DOHH2 (cell line): ENCODE measurements around the gene HNRNPU.

Experiments
- H3F3A ChIP-seq: fragments of 200-600 bp; sonication (generic), shearing (Covaris generic); 2 replicates; pipeline ENCODE4 v1.6.0; 2016; ENCODE audit warnings: antibody characterized with exemption, mild to moderate bottlenecking; ENCODE audit not compliant: control insufficient read depth, insufficient read depth
- H3K27ac ChIP-seq: fragments of 200-600 bp; sonication (generic); 2 replicates; pipeline ENCODE4 v1.5.1; 2014; ENCODE audit warnings: low read depth, mild to moderate bottlenecking, low read length, moderate library complexity
- H3K27me3 ChIP-seq: fragments of 200-600 bp; sonication (generic); 2 replicates; pipeline ENCODE4 v1.6.1; 2014; ENCODE audit warnings: mild to moderate bottlenecking, low read length, mixed read lengths; ENCODE audit not compliant: control insufficient read depth
- H3K36me3 ChIP-seq: fragments of 200-600 bp; sonication (generic); 2 replicates; pipeline ENCODE4 v1.6.1; 2014; ENCODE audit warnings: mild to moderate bottlenecking, low read length, moderate library complexity, mixed read lengths; ENCODE audit not compliant: control insufficient read depth
- H3K4me1 ChIP-seq: fragments of 200-600 bp; sonication (generic); 2 replicates; pipeline ENCODE4 v1.6.1; 2014; ENCODE audit warnings: mild to moderate bottlenecking, low read length, mixed read lengths; ENCODE audit not compliant: control insufficient read depth
- H3K4me2 ChIP-seq: fragments of 200-600 bp; sonication (generic); 2 replicates; pipeline ENCODE4 v1.6.0; 2014; ENCODE audit warnings: mild to moderate bottlenecking, low read length, moderate library complexity
- H3K4me3 ChIP-seq: fragments of 200-600 bp; sonication (generic); 2 replicates; pipeline ENCODE4 v1.5.1; 2014; ENCODE audit warnings: mild to moderate bottlenecking, low read length, mixed read lengths
- H3K79me2 ChIP-seq: fragments of 200-600 bp; sonication (generic); 2 replicates; pipeline ENCODE4 v1.6.1; 2014; ENCODE audit warnings: mild to moderate bottlenecking, low read length, mixed read lengths; ENCODE audit not compliant: control insufficient read depth
- H3K9me2 ChIP-seq: fragments of 200-600 bp; sonication (generic); replicated peaks from 2 replicates; pipeline ENCODE4 v1.6.1; 2014; ENCODE audit warnings: mild to moderate bottlenecking, low read length, mixed read lengths; ENCODE audit not compliant: control insufficient read depth
- H3K9me3 ChIP-seq: fragments of 200-600 bp; sonication (generic); 2 replicates; pipeline ENCODE4 v1.6.1; 2014; ENCODE audit warnings: antibody characterized with exemption, low read length, mixed read lengths; ENCODE audit not compliant: control insufficient read depth, insufficient read depth
- H4K20me1 ChIP-seq: fragments of 200-600 bp; sonication (generic); 2 replicates; pipeline ENCODE4 v1.6.0; 2014; ENCODE audit warnings: low read depth, mild to moderate bottlenecking, antibody characterized with exemption, low read length, moderate library complexity; ENCODE audit not compliant: control insufficient read depth, insufficient read depth
- CTCF ChIP-seq: fragments of 200-600 bp; sonication (generic); IDR thresholded peaks from one replicate; pipeline ENCODE4 v1.5.1; 2014; ENCODE audit warnings: antibody characterized with exemption, mild to moderate bottlenecking, low read depth, low read length; ENCODE audit not compliant: poor library complexity, severe bottlenecking
- EZH2phosphoT487 ChIP-seq: fragments of 200-600 bp; sonication (generic); IDR thresholded peaks from 2 replicates; pipeline ENCODE4 v1.6.1; 2017; ENCODE audit warnings: borderline replicate concordance, mild to moderate bottlenecking, antibody characterized with exemption, low read length, moderate library complexity, mixed read lengths

HNRNPU gene

GRCh38 chr1:244878681-244879080 lies 14.3 kb upstream of the HNRNPU start:
- Histone ChIP-seq H3K4me3 (no peak overlapping the region), H3K9me2 (no peaks in the 10 kb centered on the region), H3K27me3 (peaks cover 3% of the 10 kb centered on the region; the same call in 1 of the 2 replicates), H3F3A (no peaks in the 10 kb centered on the region), H3K27ac (no peak overlapping the region), H3K4me2 (no peak overlapping the region), H3K79me2 (no peaks in the 10 kb centered on the region), H3K4me1 (no peaks in the 10 kb centered on the region), H3K9me3 (no peaks in the 10 kb centered on the region), H3K36me3 (no peaks in the 10 kb centered on the region), H4K20me1 (no peaks in the 10 kb centered on the region)
- TF ChIP-seq EZH2phosphoT487 (no peak), CTCF (no peak)

GRCh38 chr1:244876228-244876910 lies 12.0 kb upstream of the HNRNPU start:
- no peaks in the 10 kb centered on the region for H3K36me3 ChIP-seq
- no peak overlapping the region for H3K27ac ChIP-seq
- TF ChIP-seq CTCF (no peak), EZH2phosphoT487 (no peak)
- H3K27me3 ChIP-seq: peaks cover 3% of the 10 kb centered on the region; the same call in 1 of the 2 replicates
- H3K4me2 ChIP-seq: no peak overlapping the region
- H3K9me3 ChIP-seq: no peaks in the 10 kb centered on the region
- H3K79me2 ChIP-seq: no peaks in the 10 kb centered on the region
- H3K9me2 ChIP-seq: no peaks in the 10 kb centered on the region
- no peaks in the 10 kb centered on the region for H3K4me1 ChIP-seq
- H3F3A ChIP-seq: no peaks in the 10 kb centered on the region
- H4K20me1 ChIP-seq: no peaks in the 10 kb centered on the region
- H3K4me3 ChIP-seq: no peak overlapping the region

GRCh38 chr1:244874974-244875579 lies 10.7 kb upstream of the HNRNPU start:
- Histone ChIP-seq H3K9me3 (no peaks in the 10 kb centered on the region), H3K4me1 (no peaks in the 10 kb centered on the region), H3K4me2 (no peak overlapping the region)

More at GRCh38 chr1:244874974-244875579, 10.7 kb upstream of the HNRNPU start:
- no peaks in the 10 kb centered on the region for H4K20me1 ChIP-seq
- H3K36me3 ChIP-seq: no peaks in the 10 kb centered on the region
- peaks cover 3% of the 10 kb centered on the region; the same call in 1 of the 2 replicates for H3K27me3 ChIP-seq
- no peak for TF ChIP-seq CTCF
- TF ChIP-seq EZH2phosphoT487: no peak
- H3K9me2 ChIP-seq: no peaks in the 10 kb centered on the region
- H3K4me3 ChIP-seq: no peak overlapping the region
- no peak overlapping the region for H3K27ac ChIP-seq
- no peaks in the 10 kb centered on the region for H3K79me2 ChIP-seq
- no peaks in the 10 kb centered on the region for H3F3A ChIP-seq
